Bronchial epithelial cell (primary cell): Measurements from ENCODE around the gene GPR148. TPM values are rescaled to one million over a fixed set of nuclear protein-coding genes. Genes with fewer than 3 reads are reported as not detected.
A peak's percentile ranks its signal among the peaks of the same experiment; 100 is the strongest.
"Not testable (repeated sequence)": the region's sequence is repeated elsewhere in the genome, so short reads cannot be mapped to it uniquely, and the experiment has no call there.

Source experiments
- DNase-seq: peaks from one replicate; pipeline ENCODE4 v3.0.0-alpha.2; 2010; ENCODE audit warnings: low read depth
- FAIRE-seq: peaks from 2 replicates; lab custom pipeline; 2011; peaks lifted over from hg19 to GRCh38; lab: Jason Lieb, UNC
- H3K27me3 ChIP-seq: 2 replicates; pipeline ENCODE4 v1.5.1; 2011; ENCODE audit warnings: low read length; ENCODE audit not compliant: control insufficient read depth, insufficient read depth
- H3K36me3 ChIP-seq: 2 replicates; pipeline ENCODE4 v1.5.1; 2011; ENCODE audit warnings: low read length; ENCODE audit not compliant: control insufficient read depth, insufficient read depth
- H3K4me3 ChIP-seq: 2 replicates; pipeline ENCODE4 v1.5.1; 2011; ENCODE audit warnings: mild to moderate bottlenecking, low read depth, low read length, control low read depth
- total RNA-seq: library from RNA; depleted of rRNA; stranded (reverse); fragments of >200 nt; gene quantifications from 2 replicates; pipeline ENCODE4 v1.2.1, GENCODE V29; 2014
- TF ChIP-seq, protein P1 (sequence below): IDR thresholded peaks from 2 replicates; pipeline ENCODE4 v1.5.1; 2011; ENCODE audit warnings: mild to moderate bottlenecking, moderate library complexity, low read length, control low read depth, inconsistent platforms; ENCODE audit not compliant: insufficient read depth, severe bottlenecking

GPR148 gene, protein sequence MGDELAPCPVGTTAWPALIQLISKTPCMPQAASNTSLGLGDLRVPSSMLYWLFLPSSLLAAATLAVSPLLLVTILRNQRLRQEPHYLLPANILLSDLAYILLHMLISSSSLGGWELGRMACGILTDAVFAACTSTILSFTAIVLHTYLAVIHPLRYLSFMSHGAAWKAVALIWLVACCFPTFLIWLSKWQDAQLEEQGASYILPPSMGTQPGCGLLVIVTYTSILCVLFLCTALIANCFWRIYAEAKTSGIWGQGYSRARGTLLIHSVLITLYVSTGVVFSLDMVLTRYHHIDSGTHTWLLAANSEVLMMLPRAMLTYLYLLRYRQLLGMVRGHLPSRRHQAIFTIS
- total RNA-seq = not detected in 2 replicates

DNA sequence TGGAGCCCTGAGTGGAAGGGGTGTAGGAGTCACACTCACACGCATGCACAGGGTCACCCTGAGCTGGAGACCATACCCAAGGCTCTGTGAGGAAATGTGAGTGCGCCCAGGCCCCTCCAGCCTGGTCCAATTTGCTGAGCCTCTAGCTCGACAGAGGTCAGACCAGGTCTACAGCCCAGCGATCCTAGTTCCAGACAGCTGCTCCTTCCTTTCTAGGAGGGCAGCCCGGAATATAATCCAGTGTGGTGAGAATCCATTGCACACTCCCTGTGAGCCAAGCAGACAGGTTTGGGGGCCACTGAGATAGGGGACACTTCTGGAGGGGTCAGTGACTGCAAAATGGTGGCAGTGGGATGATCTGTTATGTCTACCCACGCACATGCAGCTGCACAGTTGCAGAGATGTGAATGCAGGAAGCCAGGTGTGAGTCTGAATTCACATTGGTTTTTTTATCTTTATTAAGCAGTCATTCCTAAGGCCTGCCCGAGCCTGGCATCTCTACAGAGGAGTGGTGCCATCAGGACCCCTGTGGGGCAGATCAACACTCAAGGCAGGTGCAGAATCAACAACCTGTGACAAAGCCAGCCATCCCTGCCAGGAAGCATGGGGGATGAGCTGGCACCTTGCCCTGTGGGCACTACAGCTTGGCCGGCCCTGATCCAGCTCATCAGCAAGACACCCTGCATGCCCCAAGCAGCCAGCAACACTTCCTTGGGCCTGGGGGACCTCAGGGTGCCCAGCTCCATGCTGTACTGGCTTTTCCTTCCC lies at the start of gene GPR148:
TSS of gene GPR148 (plus strand) at position 522 of the 768 bp plus-strand sequence. CDS start at position 604, 82 bp downstream.
- Histone ChIP-seq H3K36me3 (no peaks in the 10 kb centered on the region), H3K27me3 (no peaks in the 10 kb centered on the region), H3K4me3 (no peak within 1 kb of the TSS)
- TF ChIP-seq, protein P1, sequence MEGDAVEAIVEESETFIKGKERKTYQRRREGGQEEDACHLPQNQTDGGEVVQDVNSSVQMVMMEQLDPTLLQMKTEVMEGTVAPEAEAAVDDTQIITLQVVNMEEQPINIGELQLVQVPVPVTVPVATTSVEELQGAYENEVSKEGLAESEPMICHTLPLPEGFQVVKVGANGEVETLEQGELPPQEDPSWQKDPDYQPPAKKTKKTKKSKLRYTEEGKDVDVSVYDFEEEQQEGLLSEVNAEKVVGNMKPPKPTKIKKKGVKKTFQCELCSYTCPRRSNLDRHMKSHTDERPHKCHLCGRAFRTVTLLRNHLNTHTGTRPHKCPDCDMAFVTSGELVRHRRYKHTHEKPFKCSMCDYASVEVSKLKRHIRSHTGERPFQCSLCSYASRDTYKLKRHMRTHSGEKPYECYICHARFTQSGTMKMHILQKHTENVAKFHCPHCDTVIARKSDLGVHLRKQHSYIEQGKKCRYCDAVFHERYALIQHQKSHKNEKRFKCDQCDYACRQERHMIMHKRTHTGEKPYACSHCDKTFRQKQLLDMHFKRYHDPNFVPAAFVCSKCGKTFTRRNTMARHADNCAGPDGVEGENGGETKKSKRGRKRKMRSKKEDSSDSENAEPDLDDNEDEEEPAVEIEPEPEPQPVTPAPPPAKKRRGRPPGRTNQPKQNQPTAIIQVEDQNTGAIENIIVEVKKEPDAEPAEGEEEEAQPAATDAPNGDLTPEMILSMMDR = no peak
- DNase-seq (no peak), FAIRE-seq (no peak)

DNA sequence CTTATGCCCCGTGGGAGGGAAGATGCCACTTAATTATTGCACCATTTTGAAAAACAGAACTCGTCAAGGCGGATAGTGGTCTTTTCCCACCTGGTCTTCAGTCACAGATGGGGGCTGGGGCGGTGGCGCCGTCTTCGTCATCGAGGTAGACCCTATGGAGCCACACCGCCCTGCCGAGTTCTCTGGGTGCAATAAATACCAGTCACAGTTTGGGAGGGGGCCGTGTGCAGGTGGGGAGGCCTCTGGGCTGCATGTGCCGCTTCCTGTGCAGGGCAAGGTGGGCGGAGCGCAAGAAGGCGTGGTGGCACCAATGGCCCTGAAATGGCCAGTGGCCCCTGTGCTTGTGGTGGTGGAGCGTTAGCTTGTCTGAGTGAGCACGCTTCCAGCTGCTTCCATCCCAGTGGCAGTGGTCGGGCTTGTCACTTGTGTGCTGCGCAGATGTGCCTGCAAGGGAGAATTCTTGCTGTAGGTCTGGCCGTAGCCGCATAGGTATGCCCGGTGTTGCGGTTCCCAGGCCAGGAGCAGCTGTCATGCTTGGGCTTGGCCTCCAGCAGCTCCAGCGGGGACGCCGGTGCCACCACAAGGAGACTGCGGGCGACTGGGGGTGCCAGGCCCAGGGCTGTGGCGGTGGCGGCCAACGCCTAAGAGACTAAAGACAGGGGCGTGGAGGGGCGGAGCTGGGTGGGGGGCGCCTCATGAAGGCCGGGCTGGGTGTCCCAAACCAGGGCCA lies 36.7 kb upstream of the GPR148 start:
- H3K27me3 ChIP-seq, DNase-seq, H3K36me3 ChIP-seq, H3K4me3 ChIP-seq, FAIRE-seq: not testable (repeated sequence)

DNA sequence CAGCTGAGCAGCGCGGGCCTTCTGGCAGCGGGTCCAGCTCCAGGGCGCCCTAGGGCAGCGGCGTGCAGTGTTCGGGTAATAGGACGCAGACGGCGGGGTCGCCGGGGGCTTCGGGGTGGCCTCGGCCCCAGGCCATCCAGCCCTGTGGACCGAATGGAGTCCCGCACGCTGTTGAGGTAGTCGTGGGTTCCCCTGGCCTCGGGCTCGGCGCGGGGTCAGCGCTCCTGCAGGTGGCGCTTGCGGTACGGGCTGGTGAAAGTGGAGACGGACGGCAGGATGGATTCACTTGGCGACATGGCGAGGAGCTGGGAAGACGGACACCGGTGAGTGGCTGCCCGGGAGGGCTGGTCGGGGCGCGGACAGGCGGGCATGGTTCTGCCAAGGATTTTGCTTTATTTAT lies 35.4 kb upstream of the GPR148 start:
- TF ChIP-seq, protein P1 = peak; percentile 31
- H3K4me3 ChIP-seq, FAIRE-seq, H3K36me3 ChIP-seq, H3K27me3 ChIP-seq: not testable (repeated sequence)
- peak; percentile 0 for DNase-seq

DNA sequence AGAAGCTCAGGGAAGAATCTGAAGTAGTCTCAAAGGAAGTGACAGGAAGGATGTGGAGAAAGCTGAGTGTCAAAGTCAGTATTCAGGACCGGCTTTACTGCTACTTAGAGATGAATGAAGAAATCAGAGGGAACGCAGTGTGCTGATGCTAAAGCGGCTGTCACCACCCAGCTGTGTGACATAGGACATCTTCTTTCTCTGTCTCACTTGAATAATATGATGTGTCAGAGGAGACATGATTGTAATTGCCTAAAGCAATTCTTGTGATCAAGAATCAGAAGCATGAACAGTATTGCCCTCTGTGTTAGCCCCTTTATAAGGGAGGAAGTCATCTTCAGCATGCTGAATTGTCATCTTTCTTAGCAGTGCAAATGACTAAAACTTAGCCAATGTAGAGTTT lies 25.6 kb upstream of the GPR148 start:
- not testable (repeated sequence) for FAIRE-seq

DNA sequence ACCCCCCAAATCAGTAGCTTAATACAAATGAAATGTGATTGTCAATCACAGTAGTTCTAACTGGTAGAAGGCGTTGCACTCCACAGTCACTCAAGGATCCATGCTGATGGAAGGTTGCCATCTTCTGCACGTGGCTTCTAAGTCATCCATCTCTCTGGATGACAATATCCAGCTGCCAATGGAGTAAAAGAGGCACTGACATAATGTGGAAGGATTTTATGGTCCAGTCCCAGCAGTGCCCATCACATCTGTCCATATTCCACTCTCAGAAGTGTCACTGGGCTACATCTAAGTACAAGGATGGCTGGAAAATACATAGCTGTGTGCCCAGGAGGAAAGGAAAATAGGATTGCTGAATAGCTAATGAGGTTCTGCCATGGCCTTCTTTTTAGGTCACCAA lies 14.1 kb upstream of the GPR148 start:
- H3K4me3 ChIP-seq, H3K27me3 ChIP-seq, DNase-seq, FAIRE-seq, H3K36me3 ChIP-seq: not testable (repeated sequence)

More for the DNA sequence above, 25.6 kb upstream of the GPR148 start:
- not testable (repeated sequence) for H3K36me3 ChIP-seq, H3K27me3 ChIP-seq, DNase-seq, H3K4me3 ChIP-seq

DNA sequence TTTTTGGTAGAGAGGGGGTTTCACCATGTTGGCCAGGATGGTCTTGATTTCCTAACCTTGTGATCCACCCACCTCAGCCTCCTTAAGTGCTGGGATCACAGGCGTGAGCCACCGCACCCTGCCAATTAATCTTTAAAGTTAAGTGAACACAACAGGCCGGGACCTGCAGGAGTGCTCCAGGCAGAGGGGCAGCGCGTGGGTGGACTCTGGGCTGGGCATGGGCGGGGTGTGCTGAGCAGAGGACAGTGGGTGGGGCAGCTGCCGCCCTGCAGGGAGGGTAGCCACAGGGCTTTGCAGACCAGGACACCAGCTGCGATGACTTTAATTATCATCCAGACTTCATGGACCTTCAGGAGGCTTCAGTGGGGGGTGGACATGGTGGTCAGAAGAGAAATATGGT lies 8.8 kb upstream of the GPR148 start:
- FAIRE-seq = no peak

More for the DNA sequence above, 8.8 kb upstream of the GPR148 start:
- Histone ChIP-seq H3K36me3 (no peaks in the 10 kb centered on the region), H3K27me3 (no peaks in the 10 kb centered on the region), H3K4me3 (no peak overlapping the region)
- peak; percentile 50 for DNase-seq
- TF ChIP-seq, protein P1 = no peak
